GM12878 (cell line): ENCODE measurements around the gene SORCS2. TPM values are rescaled to one million over a fixed set of nuclear protein-coding genes. Genes with fewer than 3 reads are reported as not detected.

ENCODE experiments used
- ATAC-seq: fragments of 200-7000 bp; cut with Tn5 transposase; 3 replicates; pipeline ENCODE4 v1.9.1; 2020; ENCODE audit warnings: mild to moderate bottlenecking, moderate library complexity
- BruUV-seq: library from RNA; stranded (reverse); fragments of 400-500 nt; replicated peaks from 2 replicates; lab custom pipeline; 2021; lab: Mats Ljungman, UMichigan
- CTCF ChIA-PET: fragments of 300-600 bp; sonication (Branson Sonifier 250); formaldehyde crosslinking; extraction: SDS; loops from one replicate; lab custom pipeline; 2021; ENCODE audit warnings: inconsistent platforms; lab: Yijun Ruan, JAX
- POLR2A ChIA-PET: fragments of 350-600 bp; formaldehyde crosslinking; extraction: SDS; loops from one replicate; lab custom pipeline; 2021; ENCODE audit warnings: inconsistent platforms; lab: Charles Lee
- RAD21 ChIA-PET: fragments of 300-600 bp; sonication (Branson Sonifier 250); formaldehyde crosslinking; loops from one replicate; lab custom pipeline; 2023; ENCODE audit warnings: antibody characterized with exemption; ENCODE audit not compliant: unreplicated experiment; lab: Charles Lee
- SMC1A ChIA-PET: fragments of 300-600 bp; sonication (Branson Sonifier 250); formaldehyde crosslinking; loops from one replicate; lab custom pipeline; 2023; ENCODE audit not compliant: unreplicated experiment, uncharacterized antibody; lab: Charles Lee
- DNase-seq: peaks from one replicate; pipeline ENCODE4 v3.0.0-alpha.2; 2011; ENCODE audit warnings: low read depth, low spot score
- FAIRE-seq: peaks from 3 replicates; lab custom pipeline; 2011; peaks lifted over from hg19 to GRCh38; lab: Jason Lieb, UNC
- H2AFZ ChIP-seq: 2 replicates; pipeline ENCODE4 v1.6.0; 2011; ENCODE audit warnings: low read depth, low read length, control low read depth; ENCODE audit not compliant: control insufficient read depth
- H3K27ac ChIP-seq: 2 replicates; pipeline ENCODE4 v1.5.1; 2011; ENCODE audit warnings: control low read depth; ENCODE audit not compliant: control insufficient read depth, insufficient read depth
- H3K27me3 ChIP-seq, 2 experiments: replicated peaks in 1 of 2; 2 replicates each; pipeline versions ENCODE4 v1.6.0 to v1.6.1; 2011; ENCODE audit warnings: low read length in 1 of 2; ENCODE audit not compliant: control insufficient read depth in 2 of 2, insufficient read depth in 2 of 2
- H3K36me3 ChIP-seq, 2 experiments: 2 replicates each; pipeline ENCODE4 v1.5.1; 2011; ENCODE audit warnings: low read length in 1 of 2; ENCODE audit not compliant: control insufficient read depth in 2 of 2, insufficient read depth in 2 of 2
- H3K4me1 ChIP-seq: 2 replicates; pipeline ENCODE4 v1.6.1; 2011; ENCODE audit warnings: mild to moderate bottlenecking, low read length, moderate library complexity, mixed read lengths; ENCODE audit not compliant: control insufficient read depth, insufficient read depth
- H3K4me2 ChIP-seq: 2 replicates; pipeline ENCODE4 v1.6.0; 2011; ENCODE audit warnings: control low read depth; ENCODE audit not compliant: control insufficient read depth, insufficient read depth
- H3K4me3 ChIP-seq: fragments of 200-600 bp; sonication (generic); 2 replicates; pipeline ENCODE4 v1.5.1; 2016
- H3K79me2 ChIP-seq: 2 replicates; pipeline ENCODE4 v1.6.0; 2011; ENCODE audit warnings: low read length; ENCODE audit not compliant: control insufficient read depth, insufficient read depth
- H3K9ac ChIP-seq: 2 replicates; pipeline ENCODE4 v1.8.0; 2011; ENCODE audit warnings: low read length, control low read depth, mixed read lengths; ENCODE audit not compliant: control insufficient read depth, insufficient read depth
- H3K9me3 ChIP-seq: replicated peaks from 3 replicates; pipeline ENCODE4 v1.5.1; 2011; ENCODE audit warnings: mild to moderate bottlenecking, low read length; ENCODE audit not compliant: control insufficient read depth, insufficient read depth
- H4K20me1 ChIP-seq: 2 replicates; pipeline ENCODE4 v1.6.0; 2011; ENCODE audit not compliant: control insufficient read depth, insufficient read depth
- CREM ChIP-seq: IDR thresholded peaks from 2 replicates; pipeline ENCODE4 v1.6.1; 2014; ENCODE audit warnings: antibody characterized with exemption, low read depth
- ESRRA ChIP-seq: IDR thresholded peaks from 2 replicates; pipeline ENCODE4 v1.6.1; 2012; ENCODE audit warnings: mild to moderate bottlenecking, low read length, improper control_type of control experiment
- PML ChIP-seq: IDR thresholded peaks from 2 replicates; pipeline ENCODE4 v1.6.1; 2012; ENCODE audit warnings: low read length, inconsistent platforms
- RBBP5 ChIP-seq: fragments of 200-600 bp; sonication (generic); conservative IDR thresholded peaks from 2 replicates; pipeline ENCODE4 v1.6.1; 2016
- RFX5 ChIP-seq: IDR thresholded peaks from 2 replicates; pipeline ENCODE4 v1.6.1; 2011; ENCODE audit warnings: low read depth, low read length, improper control_type of control experiment
- SIN3A ChIP-seq: IDR thresholded peaks from 2 replicates; pipeline ENCODE4 v1.6.1; 2012; ENCODE audit warnings: low read depth, low read length, improper control_type of control experiment
- SREBF2 ChIP-seq: IDR thresholded peaks from 2 replicates; pipeline ENCODE4 v1.6.1; 2012; ENCODE audit warnings: mild to moderate bottlenecking, low read length
- ZNF217 ChIP-seq: fragments of 450-650 bp; IDR thresholded peaks from 2 replicates; pipeline ENCODE4 v1.6.1; 2017; ENCODE audit warnings: antibody characterized with exemption, mild to moderate bottlenecking
- whole genome bisulfite sequencing: methylation state at CpG from one replicate; pipeline ENCODE4 v1.1.6; 2016; ENCODE audit warnings: low lambda C conversion rate; ENCODE audit not compliant: insufficient replicate concordance, insufficient coverage; ENCODE audit errors: missing lambda C conversion rate; 5-methylcytosine and 5-hydroxymethylcytosine counted together
- in situ Hi-C: fragments of 300-500 bp; cut with MboI; formaldehyde crosslinking; loops from 9 replicates; pipeline ENCODE4 v1.14.3; 2018; ENCODE audit warnings: mixed read lengths
- intact Hi-C: fragments of 100-400 bp; cut with micrococcal nuclease; formaldehyde crosslinking; loops from one replicate; pipeline ENCODE4 v1.14.2; 2022; ENCODE audit not compliant: unreplicated experiment
- polyA plus RNA-seq, 11 experiments: library from polyadenylated mRNA; depleted of rRNA in 4 of 11; unstranded in 6 of 11; stranded (reverse) in 5 of 11; fragments of >200 nt; fragmentation: Nextera tagmentation in 4 of 11; fragmentation: Illumina TruSeq in 1 of 11; extraction: Ambion mirVana in 4 of 11; extraction: Trizol in 1 of 11; gene quantifications; 1 replicate in 1 of 11; 2 replicates in 10 of 11; pipeline versions ENCODE4 v1.2.1 to v1.2.3, GENCODE V29; 2011 to 2016; ENCODE audit warnings: inconsistent platforms in 2 of 11, missing spikeins in 2 of 11, low read depth in 1 of 11
- total RNA-seq, 4 experiments: library from RNA; depleted of rRNA in 3 of 4; stranded (reverse); fragments of >200 nt in 3 of 4; fragmentation: Illumina TruSeq in 1 of 4; extraction: Trizol in 1 of 4; gene quantifications; 2 replicates each; pipeline versions ENCODE4 v1.2.1 to v1.2.3, GENCODE V29; 2013 to 2021
- TF ChIP-seq, protein P1 (sequence below): fragments of 150-350 bp; IDR thresholded peaks from 2 replicates; pipeline ENCODE4 v1.6.1; 2014; ENCODE audit warnings: mild to moderate bottlenecking, low read depth, low read length
- TF ChIP-seq, protein P2 (sequence below): fragments of 450-650 bp; IDR thresholded peaks from 2 replicates; pipeline ENCODE4 v1.6.1; 2017; ENCODE audit warnings: mild to moderate bottlenecking, low read depth, inconsistent platforms; ENCODE audit not compliant: poor library complexity, severe bottlenecking
- TF ChIP-seq, protein P3 (sequence below): IDR thresholded peaks from 2 replicates; pipeline ENCODE4 v1.6.1; 2011; ENCODE audit warnings: mild to moderate bottlenecking, low read depth, low read length, moderate library complexity; ENCODE audit not compliant: insufficient replicate concordance

Gene SORCS2
- total and polyA plus RNA-seq, 10 of the 15 experiments (the other 5 are each of a cell fraction or from before 2014, with no cell fraction given), result 0.01 to 0.15 (median 0.05) TPM; not detected in 5

DNA sequence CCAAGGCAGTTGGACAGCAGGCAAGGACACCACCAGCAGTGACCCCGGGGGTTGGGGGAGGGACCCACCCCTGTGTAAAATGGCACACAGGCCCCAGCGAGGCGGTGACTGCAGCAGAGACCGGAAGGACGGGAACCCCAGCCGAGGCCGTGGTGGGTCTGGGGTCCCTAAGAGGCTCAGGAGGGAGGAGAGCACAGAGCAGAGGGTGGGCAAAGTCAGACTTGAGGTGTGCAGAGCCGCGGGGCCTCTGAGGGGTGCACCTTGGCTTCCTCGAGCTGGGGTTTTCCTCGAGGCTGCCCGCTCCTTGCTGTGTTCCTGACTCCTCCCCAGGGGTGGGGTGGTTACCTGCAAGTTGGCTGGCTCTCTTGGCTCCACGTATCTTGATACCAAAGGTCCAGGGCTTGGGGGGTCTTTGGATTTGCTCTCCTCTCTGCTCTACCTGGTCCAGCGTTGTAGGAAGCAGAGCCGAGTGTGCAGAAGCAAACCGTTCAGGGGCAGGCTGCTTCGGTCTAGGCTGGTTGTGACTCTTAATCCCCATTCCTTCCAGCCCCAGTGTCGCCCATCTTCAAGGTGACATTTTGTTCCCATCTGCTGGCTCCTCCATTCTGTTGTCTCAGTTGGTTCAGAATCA, 37.9 kb upstream of the SORCS2 start:
- BruUV-seq, result no TSS peak
- no peak for FAIRE-seq
- Histone ChIP-seq H3K36me3 (no peaks in the 10 kb centered on the region), H3K4me1 (no peaks in the 10 kb centered on the region), H3K4me3 (no peak overlapping the region), H3K9ac (no peak overlapping the region), H4K20me1 (no peaks in the 10 kb centered on the region), H3K9me3 (no peaks in the 10 kb centered on the region), H2AFZ (no peak overlapping the region), H3K27ac (no peak overlapping the region), H3K27me3 (peaks cover 3 to 7% of the 10 kb centered on the region in 2 experiments; a peak in 3 of 4 replicates), H3K4me2 (no peak overlapping the region), H3K79me2 (no peaks in the 10 kb centered on the region)
- no peak for DNase-seq
- POLR2A ChIA-PET, result no interaction called here
- 31% methylated on average over 18 of the region's 18 CpGs for WGBS
- ATAC-seq, result no peak
- in situ Hi-C loops, result no loop called here
- intact Hi-C loops, result no loop called here
- CTCF ChIA-PET, result no interaction called here
- RAD21 ChIA-PET, result no interaction called here
- SMC1A ChIA-PET, result no interaction called here
- TF ChIP-seq SIN3A (no peak), SREBF2 (no peak), ESRRA (no peak), ZNF217 (no peak), CREM (no peak), RFX5 (no peak), RBBP5 (no peak), PML (no peak)
- TF ChIP-seq, protein P1, sequence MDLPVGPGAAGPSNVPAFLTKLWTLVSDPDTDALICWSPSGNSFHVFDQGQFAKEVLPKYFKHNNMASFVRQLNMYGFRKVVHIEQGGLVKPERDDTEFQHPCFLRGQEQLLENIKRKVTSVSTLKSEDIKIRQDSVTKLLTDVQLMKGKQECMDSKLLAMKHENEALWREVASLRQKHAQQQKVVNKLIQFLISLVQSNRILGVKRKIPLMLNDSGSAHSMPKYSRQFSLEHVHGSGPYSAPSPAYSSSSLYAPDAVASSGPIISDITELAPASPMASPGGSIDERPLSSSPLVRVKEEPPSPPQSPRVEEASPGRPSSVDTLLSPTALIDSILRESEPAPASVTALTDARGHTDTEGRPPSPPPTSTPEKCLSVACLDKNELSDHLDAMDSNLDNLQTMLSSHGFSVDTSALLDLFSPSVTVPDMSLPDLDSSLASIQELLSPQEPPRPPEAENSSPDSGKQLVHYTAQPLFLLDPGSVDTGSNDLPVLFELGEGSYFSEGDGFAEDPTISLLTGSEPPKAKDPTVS, result no peak
- TF ChIP-seq, protein P2, sequence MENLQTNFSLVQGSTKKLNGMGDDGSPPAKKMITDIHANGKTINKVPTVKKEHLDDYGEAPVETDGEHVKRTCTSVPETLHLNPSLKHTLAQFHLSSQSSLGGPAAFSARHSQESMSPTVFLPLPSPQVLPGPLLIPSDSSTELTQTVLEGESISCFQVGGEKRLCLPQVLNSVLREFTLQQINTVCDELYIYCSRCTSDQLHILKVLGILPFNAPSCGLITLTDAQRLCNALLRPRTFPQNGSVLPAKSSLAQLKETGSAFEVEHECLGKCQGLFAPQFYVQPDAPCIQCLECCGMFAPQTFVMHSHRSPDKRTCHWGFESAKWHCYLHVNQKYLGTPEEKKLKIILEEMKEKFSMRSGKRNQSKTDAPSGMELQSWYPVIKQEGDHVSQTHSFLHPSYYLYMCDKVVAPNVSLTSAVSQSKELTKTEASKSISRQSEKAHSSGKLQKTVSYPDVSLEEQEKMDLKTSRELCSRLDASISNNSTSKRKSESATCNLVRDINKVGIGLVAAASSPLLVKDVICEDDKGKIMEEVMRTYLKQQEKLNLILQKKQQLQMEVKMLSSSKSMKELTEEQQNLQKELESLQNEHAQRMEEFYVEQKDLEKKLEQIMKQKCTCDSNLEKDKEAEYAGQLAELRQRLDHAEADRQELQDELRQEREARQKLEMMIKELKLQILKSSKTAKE, result no peak
- TF ChIP-seq, protein P3, sequence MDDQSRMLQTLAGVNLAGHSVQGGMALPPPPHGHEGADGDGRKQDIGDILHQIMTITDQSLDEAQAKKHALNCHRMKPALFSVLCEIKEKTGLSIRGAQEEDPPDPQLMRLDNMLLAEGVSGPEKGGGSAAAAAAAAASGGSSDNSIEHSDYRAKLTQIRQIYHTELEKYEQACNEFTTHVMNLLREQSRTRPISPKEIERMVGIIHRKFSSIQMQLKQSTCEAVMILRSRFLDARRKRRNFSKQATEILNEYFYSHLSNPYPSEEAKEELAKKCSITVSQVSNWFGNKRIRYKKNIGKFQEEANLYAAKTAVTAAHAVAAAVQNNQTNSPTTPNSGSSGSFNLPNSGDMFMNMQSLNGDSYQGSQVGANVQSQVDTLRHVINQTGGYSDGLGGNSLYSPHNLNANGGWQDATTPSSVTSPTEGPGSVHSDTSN, result no peak
